ENCODE measurements around the gene PCGF1. TPM values are rescaled to one million over a fixed set of nuclear protein-coding genes. Genes with fewer than 3 reads are reported as not detected.
A peak's percentile ranks its signal among the peaks of the same experiment; 100 is the strongest.

PCGF1 gene
- total and polyA plus RNA-seq, 2 experiments from 2014 or later = 10.9 to 13.4 TPM

DNA sequence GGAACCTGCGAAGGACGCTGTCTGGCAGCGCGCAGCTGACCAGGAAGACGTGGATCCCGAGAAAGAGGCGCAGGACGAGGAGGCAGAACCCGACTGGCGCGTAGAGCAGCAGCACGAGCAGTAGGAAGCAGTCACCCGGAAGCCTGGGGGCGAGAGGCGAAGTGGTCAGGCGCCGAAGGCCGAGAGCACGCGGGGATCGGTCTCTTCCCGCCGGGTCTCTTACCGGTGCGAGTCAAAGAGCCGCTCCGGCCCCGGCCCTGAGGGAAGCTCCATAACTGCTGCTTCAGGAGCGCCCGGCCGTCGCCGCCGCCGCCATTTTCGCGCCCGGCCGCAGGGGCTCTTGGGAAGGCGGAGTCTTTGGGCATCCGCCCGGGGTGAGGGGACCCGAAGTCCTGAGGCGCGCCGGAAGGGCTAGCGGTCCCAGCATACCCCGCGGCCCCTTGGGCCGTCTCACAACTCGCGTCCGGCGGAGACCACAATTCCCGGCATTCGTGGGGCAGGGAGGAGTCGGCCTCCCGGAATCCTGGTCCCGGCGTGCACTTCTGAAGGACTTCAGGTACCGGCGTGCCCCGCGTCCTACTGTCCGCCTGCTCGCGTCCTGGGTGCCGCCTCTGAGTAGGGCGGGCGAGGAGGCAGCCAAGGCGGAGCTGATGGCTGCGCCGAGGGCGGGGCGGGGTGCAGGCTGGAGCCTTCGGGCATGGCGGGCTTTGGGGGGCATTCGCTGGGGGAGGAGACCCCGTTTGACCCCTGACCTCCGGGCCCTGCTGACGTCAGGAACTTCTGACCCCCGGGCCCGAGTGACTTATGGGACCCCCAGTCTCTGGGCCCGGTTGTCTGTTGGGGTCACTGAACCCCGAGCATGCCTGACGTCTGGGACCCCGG, 22.1 kb upstream of the PCGF1 start, which contains the start of the genes AUP1 and HTRA2:
TSS of gene AUP1 (minus strand) at position 350 of the 882 bp plus-strand sequence. CDS start at position 273, 77 bp downstream.
TSS of gene HTRA2 (plus strand) at position 577 of the 882 bp plus-strand sequence. CDS start at position 651, 74 bp downstream.
- Histone ChIP-seq H3F3A (replicated peaks; ENCODE audit: low read depth) (0 out of 2 replicates have a peak, but pooled peaks cover 12% of the 10 kb centered on the region), H3K9me2 (ENCODE audit: insufficient read depth) (no peaks in the 10 kb centered on the region), H3K4me2 (peak within 1 kb of the TSS; percentile 98), H3K27ac (ENCODE audit: low read depth) (peak within 1 kb of the TSS; percentile 83; the same call in 1 of the 2 replicates), H3K79me2 (replicated peaks; ENCODE audit: insufficient read depth) (peaks cover 18% of the 10 kb centered on the region), H3K4me3 (peak within 1 kb of the TSS; percentile 100), H3K4me1 (ENCODE audit: insufficient read depth) (peaks cover 7% of the 10 kb centered on the region; the same call in 1 of the 2 replicates), H3K36me3 (ENCODE audit: insufficient read depth) (peaks cover 11% of the 10 kb centered on the region), H2AFZ (peak within 1 kb of the TSS; percentile 97), H4K20me1 (replicated peaks; ENCODE audit: insufficient read depth) (peaks cover 9% of the 10 kb centered on the region; the same call in 1 of the 2 replicates), H3K27me3 (ENCODE audit: insufficient read depth) (no peaks in the 10 kb centered on the region)
- ATAC-seq (peak; percentile 94), DNase-seq (ENCODE audit: low spot score) (peak; percentile 100)
- H3K9me3 Mint-ChIP-seq = no peaks in the 10 kb centered on the region; the same call in 2 of the 3 replicates
- TF ChIP-seq, protein P1, sequence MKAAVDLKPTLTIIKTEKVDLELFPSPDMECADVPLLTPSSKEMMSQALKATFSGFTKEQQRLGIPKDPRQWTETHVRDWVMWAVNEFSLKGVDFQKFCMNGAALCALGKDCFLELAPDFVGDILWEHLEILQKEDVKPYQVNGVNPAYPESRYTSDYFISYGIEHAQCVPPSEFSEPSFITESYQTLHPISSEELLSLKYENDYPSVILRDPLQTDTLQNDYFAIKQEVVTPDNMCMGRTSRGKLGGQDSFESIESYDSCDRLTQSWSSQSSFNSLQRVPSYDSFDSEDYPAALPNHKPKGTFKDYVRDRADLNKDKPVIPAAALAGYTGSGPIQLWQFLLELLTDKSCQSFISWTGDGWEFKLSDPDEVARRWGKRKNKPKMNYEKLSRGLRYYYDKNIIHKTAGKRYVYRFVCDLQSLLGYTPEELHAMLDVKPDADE (IDR thresholded peaks at IDR 0.05) = peak; percentile 98
- TF ChIP-seq CREB1 (CRISPR knock-in tag; IDR thresholded peaks at IDR 0.05; ENCODE audit: low read depth) = peak; percentile 52
- no peak for TF ChIP-seq JUNB (IDR thresholded peaks at IDR 0.05; ENCODE audit: unreplicated experiment)
- peak; percentile 89 for TF ChIP-seq POLR2AphosphoS5 (IDR thresholded peaks at IDR 0.05; ENCODE audit: low read depth)
- TF ChIP-seq, protein P2, sequence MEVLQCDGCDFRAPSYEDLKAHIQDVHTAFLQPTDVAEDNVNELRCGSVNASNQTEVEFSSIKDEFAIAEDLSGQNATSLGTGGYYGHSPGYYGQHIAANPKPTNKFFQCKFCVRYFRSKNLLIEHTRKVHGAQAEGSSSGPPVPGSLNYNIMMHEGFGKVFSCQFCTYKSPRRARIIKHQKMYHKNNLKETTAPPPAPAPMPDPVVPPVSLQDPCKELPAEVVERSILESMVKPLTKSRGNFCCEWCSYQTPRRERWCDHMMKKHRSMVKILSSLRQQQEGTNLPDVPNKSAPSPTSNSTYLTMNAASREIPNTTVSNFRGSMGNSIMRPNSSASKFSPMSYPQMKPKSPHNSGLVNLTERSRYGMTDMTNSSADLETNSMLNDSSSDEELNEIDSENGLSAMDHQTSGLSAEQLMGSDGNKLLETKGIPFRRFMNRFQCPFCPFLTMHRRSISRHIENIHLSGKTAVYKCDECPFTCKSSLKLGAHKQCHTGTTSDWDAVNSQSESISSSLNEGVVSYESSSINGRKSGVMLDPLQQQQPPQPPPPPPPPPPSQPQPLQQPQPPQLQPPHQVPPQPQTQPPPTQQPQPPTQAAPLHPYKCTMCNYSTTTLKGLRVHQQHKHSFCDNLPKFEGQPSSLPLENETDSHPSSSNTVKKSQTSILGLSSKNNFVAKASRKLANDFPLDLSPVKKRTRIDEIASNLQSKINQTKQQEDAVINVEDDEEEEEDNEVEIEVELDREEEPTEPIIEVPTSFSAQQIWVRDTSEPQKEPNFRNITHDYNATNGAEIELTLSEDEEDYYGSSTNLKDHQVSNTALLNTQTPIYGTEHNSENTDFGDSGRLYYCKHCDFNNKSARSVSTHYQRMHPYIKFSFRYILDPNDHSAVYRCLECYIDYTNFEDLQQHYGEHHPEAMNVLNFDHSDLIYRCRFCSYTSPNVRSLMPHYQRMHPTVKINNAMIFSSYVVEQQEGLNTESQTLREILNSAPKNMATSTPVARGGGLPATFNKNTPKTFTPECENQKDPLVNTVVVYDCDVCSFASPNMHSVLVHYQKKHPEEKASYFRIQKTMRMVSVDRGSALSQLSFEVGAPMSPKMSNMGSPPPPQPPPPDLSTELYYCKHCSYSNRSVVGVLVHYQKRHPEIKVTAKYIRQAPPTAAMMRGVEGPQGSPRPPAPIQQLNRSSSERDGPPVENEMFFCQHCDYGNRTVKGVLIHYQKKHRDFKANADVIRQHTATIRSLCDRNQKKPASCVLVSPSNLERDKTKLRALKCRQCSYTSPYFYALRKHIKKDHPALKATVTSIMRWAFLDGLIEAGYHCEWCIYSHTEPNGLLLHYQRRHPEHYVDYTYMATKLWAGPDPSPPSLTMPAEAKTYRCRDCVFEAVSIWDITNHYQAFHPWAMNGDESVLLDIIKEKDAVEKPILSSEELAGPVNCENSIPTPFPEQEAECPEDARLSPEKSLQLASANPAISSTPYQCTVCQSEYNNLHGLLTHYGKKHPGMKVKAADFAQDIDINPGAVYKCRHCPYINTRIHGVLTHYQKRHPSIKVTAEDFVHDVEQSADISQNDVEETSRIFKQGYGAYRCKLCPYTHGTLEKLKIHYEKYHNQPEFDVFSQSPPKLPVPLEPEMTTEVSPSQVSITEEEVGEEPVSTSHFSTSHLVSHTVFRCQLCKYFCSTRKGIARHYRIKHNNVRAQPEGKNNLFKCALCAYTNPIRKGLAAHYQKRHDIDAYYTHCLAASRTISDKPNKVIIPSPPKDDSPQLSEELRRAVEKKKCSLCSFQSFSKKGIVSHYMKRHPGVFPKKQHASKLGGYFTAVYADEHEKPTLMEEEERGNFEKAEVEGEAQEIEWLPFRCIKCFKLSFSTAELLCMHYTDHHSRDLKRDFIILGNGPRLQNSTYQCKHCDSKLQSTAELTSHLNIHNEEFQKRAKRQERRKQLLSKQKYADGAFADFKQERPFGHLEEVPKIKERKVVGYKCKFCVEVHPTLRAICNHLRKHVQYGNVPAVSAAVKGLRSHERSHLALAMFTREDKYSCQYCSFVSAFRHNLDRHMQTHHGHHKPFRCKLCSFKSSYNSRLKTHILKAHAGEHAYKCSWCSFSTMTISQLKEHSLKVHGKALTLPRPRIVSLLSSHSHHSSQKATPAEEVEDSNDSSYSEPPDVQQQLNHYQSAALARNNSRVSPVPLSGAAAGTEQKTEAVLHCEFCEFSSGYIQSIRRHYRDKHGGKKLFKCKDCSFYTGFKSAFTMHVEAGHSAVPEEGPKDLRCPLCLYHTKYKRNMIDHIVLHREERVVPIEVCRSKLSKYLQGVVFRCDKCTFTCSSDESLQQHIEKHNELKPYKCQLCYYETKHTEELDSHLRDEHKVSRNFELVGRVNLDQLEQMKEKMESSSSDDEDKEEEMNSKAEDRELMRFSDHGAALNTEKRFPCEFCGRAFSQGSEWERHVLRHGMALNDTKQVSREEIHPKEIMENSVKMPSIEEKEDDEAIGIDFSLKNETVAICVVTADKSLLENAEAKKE (CRISPR knock-in tag; IDR thresholded peaks at IDR 0.05) = no peak
- no peak for TF ChIP-seq ZNF331 (CRISPR knock-in tag; IDR thresholded peaks at IDR 0.05; ENCODE audit: low read depth)
- no peak for TF ChIP-seq NANOG (IDR thresholded peaks at IDR 0.05; ENCODE audit: borderline replicate concordance)
- peak within 1 kb of the TSS; percentile 97 for H3K27ac Mint-ChIP-seq
- H3K4me1 Mint-ChIP-seq = peaks cover 19% of the 10 kb centered on the region
- peaks cover 55% of the 10 kb centered on the region for H3K36me3 Mint-ChIP-seq (ENCODE audit: low read depth)
- peak within 1 kb of the TSS; percentile 100 for H3K4me3 Mint-ChIP-seq
- peaks cover 18% of the 10 kb centered on the region for H3K27me3 Mint-ChIP-seq (ENCODE audit: insufficient read depth, low read depth, poor library complexity)
